Trophoblast cell (in vitro differentiated cells and primary cell): ENCODE measurements around the gene CEACAM16.

Experiments
- DNase-seq, 2 donors: peaks; one replicate each; pipeline ENCODE4 v3.0.0-alpha.2; 2016
- H2AFZ ChIP-seq: 2 replicates; pipeline ENCODE4 v1.6.1; 2013; ENCODE audit warnings: low read length, moderate library complexity, mild to moderate bottlenecking; ENCODE audit not compliant: insufficient read depth, poor library complexity
- H2AK5ac ChIP-seq: 2 replicates; pipeline ENCODE4 v1.6.1; 2013; ENCODE audit warnings: mild to moderate bottlenecking, low read length
- H2BK120ac ChIP-seq: 2 replicates; pipeline ENCODE4 v1.6.1; 2013; ENCODE audit warnings: low read length, mild to moderate bottlenecking, moderate library complexity; ENCODE audit not compliant: insufficient read depth, poor library complexity
- H2BK12ac ChIP-seq: 2 replicates; pipeline ENCODE4 v1.6.1; 2013; ENCODE audit warnings: mild to moderate bottlenecking, low read length, moderate library complexity
- H2BK5ac ChIP-seq: 2 replicates; pipeline ENCODE4 v1.6.1; 2013; ENCODE audit warnings: low read length, low read depth, moderate library complexity, mild to moderate bottlenecking; ENCODE audit not compliant: poor library complexity
- H3K14ac ChIP-seq: 2 replicates; pipeline ENCODE4 v1.6.1; 2013; ENCODE audit warnings: mild to moderate bottlenecking, low read length
- H3K18ac ChIP-seq: 2 replicates; pipeline ENCODE4 v1.6.1; 2013; ENCODE audit warnings: mild to moderate bottlenecking, low read length
- H3K23ac ChIP-seq: 2 replicates; pipeline ENCODE4 v1.6.1; 2013; ENCODE audit warnings: low read length
- H3K27ac ChIP-seq: 2 replicates; pipeline ENCODE4 v1.5.1; 2013; ENCODE audit warnings: low read depth, mild to moderate bottlenecking, inconsistent platforms, low read length, moderate library complexity
- H3K27me3 ChIP-seq: 2 replicates; pipeline ENCODE4 v1.6.1; 2013; ENCODE audit warnings: inconsistent platforms, mild to moderate bottlenecking, low read length, moderate library complexity; ENCODE audit not compliant: insufficient read depth
- H3K36me3 ChIP-seq, 2 experiments: 1 replicate in 1 of 2; 2 replicates in 1 of 2; pipeline ENCODE4 v1.6.1; 2013; ENCODE audit warnings: low read length in 2 of 2, mild to moderate bottlenecking in 2 of 2, moderate library complexity in 1 of 2; ENCODE audit not compliant: insufficient read depth in 2 of 2, control insufficient read depth in 1 of 2
- H3K4ac ChIP-seq: 2 replicates; pipeline ENCODE4 v1.6.1; 2013; ENCODE audit warnings: low read depth, mild to moderate bottlenecking, low read length, moderate library complexity
- H3K4me1 ChIP-seq, 2 experiments: 1 replicate in 1 of 2; 2 replicates in 1 of 2; pipeline ENCODE4 v1.6.1; 2013; ENCODE audit warnings: low read length in 2 of 2, mild to moderate bottlenecking in 2 of 2, moderate library complexity in 1 of 2; ENCODE audit not compliant: insufficient read depth in 2 of 2, control insufficient read depth in 1 of 2
- H3K4me2 ChIP-seq: 2 replicates; pipeline ENCODE4 v1.6.1; 2013; ENCODE audit warnings: inconsistent platforms, mild to moderate bottlenecking, low read length, moderate library complexity
- H3K4me3 ChIP-seq: 2 replicates; pipeline ENCODE4 v1.5.1; 2013; ENCODE audit warnings: mild to moderate bottlenecking, low read depth, low read length, inconsistent platforms
- H3K79me1 ChIP-seq: one replicate; pipeline ENCODE4 v1.6.1; 2013; ENCODE audit warnings: low read length
- H3K79me2 ChIP-seq: 2 replicates; pipeline ENCODE4 v1.6.1; 2013; ENCODE audit warnings: low read length, mild to moderate bottlenecking; ENCODE audit not compliant: control insufficient read depth, insufficient read depth, poor library complexity
- H3K9ac ChIP-seq: 2 replicates; pipeline ENCODE4 v1.6.1; 2013; ENCODE audit warnings: mild to moderate bottlenecking, low read length
- H3K9me3 ChIP-seq: 2 replicates; pipeline ENCODE4 v1.6.1; 2013; ENCODE audit warnings: low read depth, mild to moderate bottlenecking, control low read depth, inconsistent platforms, low read length; ENCODE audit not compliant: insufficient read depth
- H4K12ac ChIP-seq: 2 replicates; pipeline ENCODE4 v1.6.1; 2013; ENCODE audit warnings: low read depth, mild to moderate bottlenecking, low read length, moderate library complexity
- H4K8ac ChIP-seq: 2 replicates; pipeline ENCODE4 v1.6.1; 2013; ENCODE audit warnings: low read depth, mild to moderate bottlenecking, low read length, moderate library complexity
- H4K91ac ChIP-seq: one replicate; pipeline ENCODE4 v1.6.1; 2013; ENCODE audit warnings: low read depth, mild to moderate bottlenecking, low read length, moderate library complexity
- WGBS: extraction: QIAGEN DNeasy Blood & Tissue Kit; methylation state at CpG from one replicate; pipeline ENCODE4 v1.1.7; 2013; ENCODE audit warnings: missing lambda C conversion rate; ENCODE audit not compliant: insufficient read length, insufficient coverage; ENCODE audit errors: extremely low coverage; 5-methylcytosine and 5-hydroxymethylcytosine counted together

Gene CEACAM16

GRCh38 chr19:44748426-44749254 is 49.7 kb downstream of the CEACAM16 start, which contains the start of gene BCL3:
BCL3 (plus strand) TSS chr19:44748708; CDS start chr19:44748791, 83 bp downstream.
- H3K79me1 ChIP-seq: no peaks in the 10 kb centered on the region
- no peaks in the 10 kb centered on the region for H3K79me2 ChIP-seq
- no peak within 1 kb of the TSS for H3K18ac ChIP-seq
- peak within 1 kb of the TSS; percentile 5 for H4K8ac ChIP-seq
- no peak within 1 kb of the TSS for H2AK5ac ChIP-seq
- no peaks in the 10 kb centered on the region for H3K36me3 ChIP-seq
- H2BK120ac ChIP-seq: no peak within 1 kb of the TSS
- peaks cover 6% of the 10 kb centered on the region for H3K27me3 ChIP-seq
- peak within 1 kb of the TSS; percentile 80 for H3K4me2 ChIP-seq
- H4K91ac ChIP-seq: peak within 1 kb of the TSS; percentile 53
- H3K14ac ChIP-seq: no peak within 1 kb of the TSS
- no peak within 1 kb of the TSS for H3K9ac ChIP-seq
- peak; percentile 48 to 53 for DNase-seq
- H3K4me1 ChIP-seq: peaks cover 9% of the 10 kb centered on the region in 2 experiments
- H2BK5ac ChIP-seq: peak within 1 kb of the TSS; percentile 29
- no peak within 1 kb of the TSS for H3K4ac ChIP-seq
- no peak within 1 kb of the TSS for H4K12ac ChIP-seq
- H3K4me3 ChIP-seq: peak within 1 kb of the TSS; percentile 39
- H2BK12ac ChIP-seq: no peak within 1 kb of the TSS
- H2AFZ ChIP-seq: peak within 1 kb of the TSS; percentile 19
- H3K23ac ChIP-seq: no peak within 1 kb of the TSS
- no peak within 1 kb of the TSS for H3K27ac ChIP-seq
- peaks cover 6% of the 10 kb centered on the region for H3K9me3 ChIP-seq
- WGBS: no CpG with 5 or more reads among the region's 88 CpGs

GRCh38 chr19:44749292-44749691 is 50.3 kb downstream of the CEACAM16 start:
- H2BK5ac ChIP-seq: no peak overlapping the region
- H3K4ac ChIP-seq: no peak overlapping the region
- H3K79me2 ChIP-seq: no peaks in the 10 kb centered on the region
- H3K27ac ChIP-seq: no peak overlapping the region
- no peak overlapping the region for H2AK5ac ChIP-seq
- H3K36me3 ChIP-seq: no peaks in the 10 kb centered on the region
- no peak overlapping the region for H2BK12ac ChIP-seq
- no peak overlapping the region for H3K9ac ChIP-seq
- no peak overlapping the region for H3K18ac ChIP-seq
- no peak overlapping the region for H3K4me2 ChIP-seq
- no peak overlapping the region for H4K8ac ChIP-seq
- H3K9me3 ChIP-seq: peaks cover 6% of the 10 kb centered on the region
- H2BK120ac ChIP-seq: no peak overlapping the region
- peaks cover 15% of the 10 kb centered on the region in 2 experiments for H3K4me1 ChIP-seq
- peaks cover 6% of the 10 kb centered on the region for H3K27me3 ChIP-seq
- WGBS: no CpG with 5 or more reads among the region's 1 CpG
- H3K79me1 ChIP-seq: peaks cover 3% of the 10 kb centered on the region
- DNase-seq: no peak
- no peak overlapping the region for H4K12ac ChIP-seq
- H2AFZ ChIP-seq: no peak overlapping the region
- H3K23ac ChIP-seq: no peak overlapping the region
- H4K91ac ChIP-seq: no peak overlapping the region
- no peak overlapping the region for H3K4me3 ChIP-seq
- no peak overlapping the region for H3K14ac ChIP-seq

- no CpG with 5 or more reads among the region's 10 CpGs for whole genome bisulfite sequencing
- Histone ChIP-seq H3K4me2 (no peak overlapping the region), H3K9me3 (peaks cover 6% of the 10 kb centered on the region), H3K4ac (no peak overlapping the region), H2BK120ac (no peak overlapping the region), H3K4me1 (peaks cover 15 to 19% of the 10 kb centered on the region in 2 experiments), H3K79me1 (peaks cover 3% of the 10 kb centered on the region), H3K36me3 (no peaks in the 10 kb centered on the region), H4K12ac (no peak overlapping the region), H2BK12ac (no peak overlapping the region), H3K18ac (no peak overlapping the region), H4K8ac (no peak overlapping the region), H4K91ac (no peak overlapping the region), H3K4me3 (no peak overlapping the region), H2AK5ac (no peak overlapping the region), H3K14ac (no peak overlapping the region), H3K23ac (no peak overlapping the region), H2BK5ac (no peak overlapping the region), H2AFZ (no peak overlapping the region), H3K79me2 (no peaks in the 10 kb centered on the region), H3K9ac (no peak overlapping the region), H3K27me3 (peaks cover 8% of the 10 kb centered on the region), H3K27ac (no peak overlapping the region)
- no peak for DNase-seq
These were observed 51.0 kb downstream of the CEACAM16 start for GRCh38 chr19:44749994-44750393.

DNA sequence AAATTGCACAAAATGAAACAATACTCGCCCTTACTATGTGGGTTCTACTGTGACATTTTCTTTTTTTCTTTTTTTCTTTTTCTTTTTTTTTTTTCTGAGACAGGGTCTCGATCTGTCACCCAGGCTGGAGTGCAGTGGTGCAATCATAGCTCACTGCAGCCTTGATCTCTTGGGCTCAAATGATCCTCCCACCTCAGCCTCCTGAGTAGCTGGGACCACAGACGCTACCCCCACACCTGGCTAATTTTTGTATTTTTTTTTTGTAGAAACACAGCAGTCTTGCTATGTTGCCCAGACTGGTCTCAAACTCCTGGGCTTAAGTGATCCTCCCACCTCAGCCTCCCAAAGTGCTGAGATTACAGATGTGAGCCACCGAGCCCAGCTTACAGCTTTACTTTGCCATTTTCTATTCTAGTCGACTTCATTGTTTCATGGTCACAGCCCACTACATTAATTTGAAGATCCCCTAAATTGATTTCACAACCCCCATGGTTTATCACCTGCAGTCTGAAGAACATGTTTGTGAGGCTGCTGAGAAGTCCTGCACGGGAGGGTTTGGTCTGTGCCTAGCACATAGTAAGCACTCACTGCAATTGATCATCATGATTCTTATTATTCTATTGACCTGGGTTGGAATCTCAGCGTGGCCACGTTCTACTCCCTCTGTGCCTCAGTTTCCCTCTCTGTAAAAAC is 53.3 kb downstream of the CEACAM16 start:
- H4K8ac ChIP-seq: no peak overlapping the region
- H3K18ac ChIP-seq: no peak overlapping the region
- H2BK12ac ChIP-seq: no peak overlapping the region
- no peak overlapping the region for H2BK5ac ChIP-seq
- no peak overlapping the region for H3K23ac ChIP-seq
- H3K9ac ChIP-seq: no peak overlapping the region
- no peak overlapping the region for H3K27ac ChIP-seq
- H3K27me3 ChIP-seq: peaks cover 21% of the 10 kb centered on the region
- H3K79me1 ChIP-seq: peaks cover 3% of the 10 kb centered on the region
- peaks cover 4% of the 10 kb centered on the region for H3K9me3 ChIP-seq
- H3K79me2 ChIP-seq: no peaks in the 10 kb centered on the region
- H3K4me3 ChIP-seq: no peak overlapping the region
- no peak overlapping the region for H2AK5ac ChIP-seq
- no peak overlapping the region for H4K12ac ChIP-seq
- H3K36me3 ChIP-seq: no peaks in the 10 kb centered on the region
- no CpG with 5 or more reads among the region's 8 CpGs for WGBS
- H3K4me2 ChIP-seq: no peak overlapping the region
- H3K4ac ChIP-seq: no peak overlapping the region
- H4K91ac ChIP-seq: no peak overlapping the region
- peaks cover 19 to 20% of the 10 kb centered on the region in 2 experiments for H3K4me1 ChIP-seq
- DNase-seq: no peak
- no peak overlapping the region for H3K14ac ChIP-seq
- no peak overlapping the region for H2BK120ac ChIP-seq
- H2AFZ ChIP-seq: no peak overlapping the region
